ENCODE measurements around the gene MT1A. TPM values are rescaled to one million over a fixed set of nuclear protein-coding genes. Genes with fewer than 3 reads are reported as not detected.

Gene MT1A
- total RNA-seq, 2 experiments from 2014 or later, result not detected

DNA sequence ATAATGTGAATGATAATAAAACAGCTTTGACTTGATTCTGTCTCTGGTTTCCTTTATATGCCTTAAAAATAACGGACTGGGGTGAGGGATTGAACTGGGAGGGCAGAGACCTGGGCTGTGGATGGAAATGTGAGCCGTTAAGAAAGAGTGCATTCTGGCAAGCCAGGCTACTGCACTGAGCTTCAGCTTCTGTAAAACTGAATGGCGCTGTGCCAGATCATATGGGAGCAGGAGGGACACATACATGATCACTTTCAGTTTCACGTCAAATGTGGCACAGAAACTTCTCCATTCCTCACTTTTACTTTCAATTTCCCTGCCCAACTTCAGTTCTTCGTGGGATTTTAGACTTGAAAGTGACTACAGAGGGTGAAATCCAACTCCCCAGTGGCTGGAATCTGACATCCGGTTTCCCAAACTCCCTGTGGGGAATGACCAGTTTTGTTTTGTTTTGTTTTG, 29.0 kb upstream of the MT1A start:
- Mint-ChIP-seq H3K27ac (peak overlapping the region; percentile 94), H3K27me3 (no peaks in the 10 kb centered on the region), H3K36me3 (ENCODE audit: low read depth) (peaks cover 2% of the 10 kb centered on the region), H3K4me1 (ENCODE audit: low read depth) (peaks cover 68% of the 10 kb centered on the region), H3K9me3 (no peaks in the 10 kb centered on the region), H3K4me3 (peak overlapping the region; percentile 81)
- no peak for TF ChIP-seq CTCF (IDR thresholded peaks at IDR 0.05)
- intact Hi-C loops (cut with micrococcal nuclease), result no loop called here
- ATAC-seq (peak; percentile 22), DNase-seq (peak; percentile 89)
- ChIA-PET CTCF (interaction anchor here (0.6 to 1.7 kb wide), 4 partner anchors 16 to 92 kb away, joined by 3 to 5 read pairs (median 4); partner anchors contain the start of gene MT1E), POLR2A (interaction anchor here (0.7 to 1.8 kb wide), 6 partner anchors 13 to 1379 kb away, joined by 3 to 8 read pairs (median 3); no protein-coding TSS in a partner anchor)

DNA sequence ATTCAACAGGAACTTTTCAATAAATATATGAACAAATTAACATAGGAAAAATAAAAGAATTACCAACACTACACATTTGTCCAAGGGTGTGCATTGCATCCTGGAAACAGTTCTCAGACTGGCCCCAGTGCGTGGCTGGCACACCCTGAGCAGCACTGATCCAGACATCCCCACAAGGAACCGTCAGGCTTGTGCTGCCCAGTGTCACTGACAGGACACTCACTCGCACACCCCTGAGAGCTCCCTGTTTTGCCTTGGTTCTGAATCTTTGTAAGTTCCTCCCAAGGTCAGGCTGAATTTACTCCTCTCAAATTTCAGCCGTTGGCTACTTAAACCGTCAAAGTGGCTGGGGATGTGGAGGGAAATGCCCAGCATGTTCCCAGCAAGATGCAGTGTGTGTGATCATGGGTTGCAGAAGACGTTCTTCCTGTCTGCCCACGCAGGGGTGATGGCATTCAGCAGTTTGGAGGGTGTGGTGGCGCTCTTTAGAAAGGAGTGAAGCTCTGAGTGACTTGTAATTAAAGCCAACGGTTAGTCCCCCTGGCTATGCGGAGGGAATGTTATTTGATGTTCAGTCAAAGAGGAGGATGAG, 28.4 kb upstream of the MT1A start:
- ChIA-PET POLR2A (interaction anchor here (0.6 to 1.8 kb wide), 8 partner anchors 13 to 1378 kb away, joined by 3 to 8 read pairs (median 3); partner anchors contain the start of gene MT1E), CTCF (interaction anchor here (0.9 to 3.0 kb wide), 5 partner anchors 9 to 92 kb away, joined by 3 to 12 read pairs (median 5); partner anchors contain the start of gene MT1E)
- DNase-seq (peak; percentile 95), ATAC-seq (peak; percentile 57)
- Mint-ChIP-seq H3K27ac (peak overlapping the region; percentile 94), H3K9me3 (no peaks in the 10 kb centered on the region), H3K36me3 (ENCODE audit: low read depth) (peaks cover 2% of the 10 kb centered on the region), H3K4me3 (peak overlapping the region; percentile 81), H3K4me1 (ENCODE audit: low read depth) (peaks cover 74% of the 10 kb centered on the region), H3K27me3 (no peaks in the 10 kb centered on the region)
- intact Hi-C loops (cut with micrococcal nuclease), result loop anchor here (5.0 kb wide), 1 partner anchor 72 kb away; the partner anchor contains the start of gene MT1X
- TF ChIP-seq CTCF (IDR thresholded peaks at IDR 0.05), result no peak

DNA sequence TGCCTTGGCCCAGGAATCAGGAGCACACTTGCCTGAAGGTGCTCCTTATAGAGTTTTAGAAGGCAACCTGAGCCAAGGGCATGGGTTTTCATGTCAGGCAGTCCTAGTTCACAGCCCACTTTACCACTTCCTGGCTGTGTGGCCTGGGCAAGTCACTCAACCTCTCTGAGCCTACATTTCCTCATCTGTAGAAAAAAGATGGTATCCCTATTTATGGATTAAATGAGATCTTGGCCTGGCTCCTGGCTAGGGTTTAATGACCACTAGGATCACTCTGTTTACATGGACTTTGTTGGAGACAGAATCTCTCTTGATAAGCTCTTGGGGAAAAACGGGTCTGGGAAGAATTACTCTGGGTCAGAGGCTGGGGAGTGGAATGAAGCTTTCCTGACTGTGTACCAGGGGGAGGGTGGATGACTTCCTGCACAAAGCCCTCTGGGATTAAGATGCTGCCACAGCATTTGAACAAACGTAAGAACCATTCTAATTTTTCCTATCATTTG, 27.8 kb upstream of the MT1A start:
- POLR2A ChIA-PET, result interaction anchor here (0.6 to 1.8 kb wide), 5 partner anchors 12 to 140 kb away, joined by 3 to 8 read pairs (median 3); partner anchors contain the start of gene MT1E
- H3K27ac Mint-ChIP-seq, result peak overlapping the region; percentile 94

DNA sequence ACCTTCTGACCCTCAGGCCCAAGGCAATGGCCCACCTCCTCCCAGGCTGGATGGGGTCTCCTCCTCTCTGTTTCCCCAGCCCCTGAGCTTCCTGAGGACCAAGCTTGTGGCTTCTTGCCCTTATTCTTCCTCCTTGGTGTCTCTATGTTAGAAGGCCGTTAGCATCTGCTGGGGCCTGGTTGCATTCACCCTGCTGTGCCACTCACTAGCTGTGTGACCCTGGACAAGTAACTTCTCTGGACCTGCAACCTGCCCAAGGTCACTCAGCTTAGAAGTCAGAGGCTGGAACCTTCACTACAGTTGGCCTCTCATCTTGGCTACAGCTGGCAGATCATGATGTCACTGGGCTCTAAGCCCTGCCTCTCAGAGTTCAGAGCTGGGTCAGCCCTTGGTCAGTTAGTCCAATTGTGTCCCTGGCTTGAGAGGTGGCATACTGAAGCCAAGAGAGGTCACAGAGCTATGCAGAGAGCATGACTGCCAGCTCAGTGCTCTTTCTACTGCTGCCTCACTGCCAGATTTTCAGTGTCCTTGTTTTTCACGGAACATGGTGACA, 27.1 kb upstream of the MT1A start:
- TF ChIP-seq CTCF (IDR thresholded peaks at IDR 0.05), result no peak
- H3K27me3 Mint-ChIP-seq, result no peaks in the 10 kb centered on the region
- peaks cover 2% of the 10 kb centered on the region for H3K36me3 Mint-ChIP-seq (ENCODE audit: low read depth)
- intact Hi-C loops (cut with micrococcal nuclease), result loop anchor here (5.0 kb wide), 1 partner anchor 71 kb away; the partner anchor contains the start of gene MT1X
- peak overlapping the region; percentile 94 for H3K27ac Mint-ChIP-seq
- ATAC-seq, result no peak
- no peak for DNase-seq
- no peaks in the 10 kb centered on the region for H3K9me3 Mint-ChIP-seq
- CTCF ChIA-PET, result interaction anchor here (0.8 to 3.0 kb wide), 5 partner anchors 11 to 106 kb away, joined by 3 to 12 read pairs (median 3); no protein-coding TSS in a partner anchor
- peaks cover 74% of the 10 kb centered on the region for H3K4me1 Mint-ChIP-seq (ENCODE audit: low read depth)
- no peak overlapping the region for H3K4me3 Mint-ChIP-seq
- POLR2A ChIA-PET, result interaction anchor here (1.4 to 2.0 kb wide), 3 partner anchors 14 to 49 kb away, joined by 3 to 9 read pairs (median 8); partner anchors contain the start of gene MT1E

More for the DNA sequence above, 27.8 kb upstream of the MT1A start:
- ATAC-seq (peak; percentile 18), DNase-seq (no peak)
- intact Hi-C loops (cut with micrococcal nuclease), result loop anchor here (5.0 kb wide), 1 partner anchor 72 kb away; the partner anchor contains the start of gene MT1X
- H3K4me3 Mint-ChIP-seq, result peak overlapping the region; percentile 81
- no peak for TF ChIP-seq CTCF (IDR thresholded peaks at IDR 0.05)
- peaks cover 2% of the 10 kb centered on the region for H3K36me3 Mint-ChIP-seq (ENCODE audit: low read depth)
- H3K4me1 Mint-ChIP-seq (ENCODE audit: low read depth), result peaks cover 77% of the 10 kb centered on the region
- no peaks in the 10 kb centered on the region for H3K9me3 Mint-ChIP-seq
- H3K27me3 Mint-ChIP-seq, result no peaks in the 10 kb centered on the region
- CTCF ChIA-PET, result interaction anchor here (0.8 to 3.0 kb wide), 5 partner anchors 8 to 107 kb away, joined by 3 to 12 read pairs (median 3); no protein-coding TSS in a partner anchor
